Measurements from ENCODE around the gene TMC5. TPM values are rescaled to one million over a fixed set of nuclear protein-coding genes. Genes with fewer than 3 reads are reported as not detected.

TMC5 gene
- total and polyA plus RNA-seq, 2 of the 4 experiments (the other 2 are of a cell fraction) = not detected

DNA sequence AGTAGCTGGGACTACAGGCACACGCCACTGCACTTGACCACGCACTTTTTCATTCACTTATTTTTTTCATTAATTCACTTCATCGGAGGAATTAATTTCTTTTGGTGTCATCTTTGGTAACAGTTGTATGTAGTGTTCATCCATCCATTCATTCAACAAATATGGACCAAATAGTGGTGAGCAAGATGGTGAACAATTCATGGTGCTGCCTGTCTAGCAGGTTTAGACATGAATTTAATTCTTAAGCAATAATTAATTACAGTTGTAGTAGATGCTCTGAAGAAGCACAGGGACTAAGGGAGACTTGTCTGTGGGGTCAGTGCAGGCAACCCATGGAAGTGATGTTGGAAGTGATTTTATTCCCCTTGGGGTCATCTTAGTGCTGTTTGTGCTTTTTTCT is 81.8 kb downstream of the TMC5 start:
- no TSS peak for BruUV-seq (replicated peaks)
- no peaks in the 10 kb centered on the region for H3K79me1 ChIP-seq (ENCODE audit: low read depth in 1 of 2, low read length in 2 of 2)
- H4K91ac ChIP-seq (ENCODE audit: insufficient read depth, low read depth, low read length) = no peak overlapping the region
- intact Hi-C loops (cut with micrococcal nuclease) (no loop called here), in situ Hi-C loops (cut with MboI; ENCODE audit: low sequenced_read_pairs) (no loop called here), dilution Hi-C loops (cut with HindIII; ENCODE audit: low sequenced_read_pairs, unreplicated experiment) (no loop called here)
- H3K4me2 ChIP-seq (ENCODE audit: low read depth, low read length) = no peak overlapping the region
- H2BK120ac ChIP-seq (ENCODE audit: low read depth, low read length) = no peak overlapping the region
- no peaks in the 10 kb centered on the region for H3K9me3 ChIP-seq (ENCODE audit: control insufficient read depth, insufficient read depth, low read length)
- H2BK20ac ChIP-seq (ENCODE audit: low read depth, low read length) = no peak overlapping the region
- no peak overlapping the region for H3K18ac ChIP-seq (ENCODE audit: low read depth, low read length)
- H3K23ac ChIP-seq (ENCODE audit: low read depth, low read length) = no peak overlapping the region
- H4K5ac ChIP-seq (ENCODE audit: low read depth, low read length) = no peak overlapping the region
- H3K9me1 ChIP-seq (ENCODE audit: insufficient read depth, low read length) = no peaks in the 10 kb centered on the region
- ATAC-seq (ENCODE audit: low read depth) (no peak), DNase-seq (no peak)
- no peaks in the 10 kb centered on the region for H3K4me1 ChIP-seq (ENCODE audit: control insufficient read depth, insufficient read depth, low read length)
- no peak overlapping the region for H2AK9ac ChIP-seq (replicated peaks; ENCODE audit: low read depth, low read length, poor library complexity)
- no peak overlapping the region for H3K56ac ChIP-seq (ENCODE audit: extremely low read depth, insufficient read depth, low read length)
- no peak overlapping the region for H3K4me3 ChIP-seq (ENCODE audit: insufficient read depth, low read depth, low read length)
- no peak overlapping the region for H3K27ac ChIP-seq (ENCODE audit: insufficient read depth, low read length)
- CTCF ChIA-PET = no interaction called here
- H2AK5ac ChIP-seq (ENCODE audit: low read depth, low read length) = no peak overlapping the region
- no peak overlapping the region for H3K4ac ChIP-seq (ENCODE audit: low read depth, low read length)
- no peak overlapping the region for H3K9ac ChIP-seq (ENCODE audit: low read depth, low read length)
- POLR2A ChIA-PET (ENCODE audit: unreplicated experiment) = no interaction called here
- no peak overlapping the region for H2BK5ac ChIP-seq (ENCODE audit: low read depth, low read length, poor library complexity, severe bottlenecking)
- H4K8ac ChIP-seq (ENCODE audit: low read depth in 2 of 2, low read length in 2 of 2) = no peak overlapping the region
- TF ChIP-seq, protein P1, sequence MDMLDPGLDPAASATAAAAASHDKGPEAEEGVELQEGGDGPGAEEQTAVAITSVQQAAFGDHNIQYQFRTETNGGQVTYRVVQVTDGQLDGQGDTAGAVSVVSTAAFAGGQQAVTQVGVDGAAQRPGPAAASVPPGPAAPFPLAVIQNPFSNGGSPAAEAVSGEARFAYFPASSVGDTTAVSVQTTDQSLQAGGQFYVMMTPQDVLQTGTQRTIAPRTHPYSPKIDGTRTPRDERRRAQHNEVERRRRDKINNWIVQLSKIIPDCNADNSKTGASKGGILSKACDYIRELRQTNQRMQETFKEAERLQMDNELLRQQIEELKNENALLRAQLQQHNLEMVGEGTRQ (IDR thresholded peaks at IDR 0.05; ENCODE audit: low read depth, low read length) = no peak
- TF ChIP-seq MAZ (IDR thresholded peaks at IDR 0.05; ENCODE audit: borderline replicate concordance, low read depth, low read length) = no peak
- no peak for TF ChIP-seq POLR2A (IDR thresholded peaks at IDR 0.05; ENCODE audit: low read depth, low read length)
- TF ChIP-seq RFX5 (IDR thresholded peaks at IDR 0.05; ENCODE audit: low read depth, low read length) = no peak
- TF ChIP-seq MAFK (IDR thresholded peaks at IDR 0.05; ENCODE audit: low read depth, low read length) = no peak
- TF ChIP-seq, protein P2, sequence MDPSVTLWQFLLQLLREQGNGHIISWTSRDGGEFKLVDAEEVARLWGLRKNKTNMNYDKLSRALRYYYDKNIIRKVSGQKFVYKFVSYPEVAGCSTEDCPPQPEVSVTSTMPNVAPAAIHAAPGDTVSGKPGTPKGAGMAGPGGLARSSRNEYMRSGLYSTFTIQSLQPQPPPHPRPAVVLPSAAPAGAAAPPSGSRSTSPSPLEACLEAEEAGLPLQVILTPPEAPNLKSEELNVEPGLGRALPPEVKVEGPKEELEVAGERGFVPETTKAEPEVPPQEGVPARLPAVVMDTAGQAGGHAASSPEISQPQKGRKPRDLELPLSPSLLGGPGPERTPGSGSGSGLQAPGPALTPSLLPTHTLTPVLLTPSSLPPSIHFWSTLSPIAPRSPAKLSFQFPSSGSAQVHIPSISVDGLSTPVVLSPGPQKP (IDR thresholded peaks at IDR 0.05; ENCODE audit: borderline replicate concordance, low read depth, low read length) = no peak
- no peak for TF ChIP-seq NFE2L2 (IDR thresholded peaks at IDR 0.05; ENCODE audit: low read depth, low read length)
- no peak for TF ChIP-seq CHD1 (IDR thresholded peaks at IDR 0.05; ENCODE audit: low read depth, low read length)
- no peak for TF ChIP-seq SMC3 (IDR thresholded peaks at IDR 0.05; ENCODE audit: low read depth, low read length)
- no peak for TF ChIP-seq BHLHE40 (IDR thresholded peaks at IDR 0.05; ENCODE audit: low read depth, low read length)
- TF ChIP-seq, protein P3, sequence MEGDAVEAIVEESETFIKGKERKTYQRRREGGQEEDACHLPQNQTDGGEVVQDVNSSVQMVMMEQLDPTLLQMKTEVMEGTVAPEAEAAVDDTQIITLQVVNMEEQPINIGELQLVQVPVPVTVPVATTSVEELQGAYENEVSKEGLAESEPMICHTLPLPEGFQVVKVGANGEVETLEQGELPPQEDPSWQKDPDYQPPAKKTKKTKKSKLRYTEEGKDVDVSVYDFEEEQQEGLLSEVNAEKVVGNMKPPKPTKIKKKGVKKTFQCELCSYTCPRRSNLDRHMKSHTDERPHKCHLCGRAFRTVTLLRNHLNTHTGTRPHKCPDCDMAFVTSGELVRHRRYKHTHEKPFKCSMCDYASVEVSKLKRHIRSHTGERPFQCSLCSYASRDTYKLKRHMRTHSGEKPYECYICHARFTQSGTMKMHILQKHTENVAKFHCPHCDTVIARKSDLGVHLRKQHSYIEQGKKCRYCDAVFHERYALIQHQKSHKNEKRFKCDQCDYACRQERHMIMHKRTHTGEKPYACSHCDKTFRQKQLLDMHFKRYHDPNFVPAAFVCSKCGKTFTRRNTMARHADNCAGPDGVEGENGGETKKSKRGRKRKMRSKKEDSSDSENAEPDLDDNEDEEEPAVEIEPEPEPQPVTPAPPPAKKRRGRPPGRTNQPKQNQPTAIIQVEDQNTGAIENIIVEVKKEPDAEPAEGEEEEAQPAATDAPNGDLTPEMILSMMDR (conservative IDR thresholded peaks at IDR 0.05; ENCODE audit: low read depth, low read length) = no peak
- TF ChIP-seq RAD21 (IDR thresholded peaks at IDR 0.05; ENCODE audit: low read length) = no peak
- no peak for TF ChIP-seq CEBPB (IDR thresholded peaks at IDR 0.05; ENCODE audit: low read depth, low read length)
- TF ChIP-seq RCOR1 (IDR thresholded peaks at IDR 0.05; ENCODE audit: insufficient replicate concordance, low read length) = no peak
- TF ChIP-seq MXI1 (IDR thresholded peaks at IDR 0.05; ENCODE audit: borderline replicate concordance, low read depth, low read length) = no peak
- TF ChIP-seq FOS (IDR thresholded peaks at IDR 0.05; ENCODE audit: low read depth, low read length) = no peak
- H2AFZ ChIP-seq (replicated peaks; ENCODE audit: low read length, poor library complexity) = no peak overlapping the region
- peaks cover 25% of the 10 kb centered on the region for H3K36me3 ChIP-seq (ENCODE audit: control insufficient read depth, insufficient read depth, low read length)
- H4K20me1 ChIP-seq (ENCODE audit: insufficient read depth, low read length) = no peaks in the 10 kb centered on the region
- no peaks in the 10 kb centered on the region for H3K27me3 ChIP-seq (ENCODE audit: control insufficient read depth, insufficient read depth, low read length)
- no CpG with 5 or more reads among the region's 3 CpGs for WGBS, 2 experiments (ENCODE audit: extremely low coverage in 2 of 2, insufficient read length in 1 of 2)
- no peak overlapping the region for H2BK15ac ChIP-seq (ENCODE audit: low read depth, low read length)
- H3K14ac ChIP-seq (replicated peaks; ENCODE audit: low read depth, low read length) = no peak overlapping the region

Data from IMR-90 (cell line).